Activated naive CD8-positive, alpha-beta T cell treated with anti-CD3 and anti-CD28 coated beads for 36 hours (primary cell): ENCODE measurements around the gene RFX8. TPM values are rescaled to one million over a fixed set of nuclear protein-coding genes. Genes with fewer than 3 reads are reported as not detected.
"Not testable (repeated sequence)": the region's sequence is repeated elsewhere in the genome, so short reads cannot be mapped to it uniquely, and the experiment has no call there.

Experiments
- DNase-seq: peaks from one replicate; pipeline ENCODE4 v3.0.0; 2021
- H3K27ac Mint-ChIP-seq: one replicate; pipeline ENCODE4 v1.8.0; 2022; ENCODE audit warnings: mild to moderate bottlenecking, moderate library complexity, mixed read lengths
- H3K27me3 Mint-ChIP-seq: one replicate; pipeline ENCODE4 v1.8.0; 2022; ENCODE audit warnings: mild to moderate bottlenecking, mixed read lengths
- H3K36me3 Mint-ChIP-seq: one replicate; pipeline ENCODE4 v1.8.0; 2021; ENCODE audit warnings: mild to moderate bottlenecking, mixed read lengths
- H3K4me1 Mint-ChIP-seq: one replicate; pipeline ENCODE4 v1.8.0; 2021; ENCODE audit warnings: mixed read lengths
- H3K4me3 Mint-ChIP-seq: one replicate; pipeline ENCODE4 v1.8.0; 2022; ENCODE audit warnings: mild to moderate bottlenecking, moderate library complexity, mixed read lengths
- H3K9me3 Mint-ChIP-seq: one replicate; pipeline ENCODE4 v1.8.0; 2022; ENCODE audit warnings: mixed read lengths
- total RNA-seq, 2 experiments: library from RNA; stranded (reverse); gene quantifications; one replicate each; pipeline ENCODE4 v1.2.3, GENCODE V29; 2021

The RFX8 gene
- total RNA-seq, 2 experiments from 2014 or later = not detected

- peaks cover 12% of the 10 kb centered on the region for H3K4me1 Mint-ChIP-seq
- H3K27ac Mint-ChIP-seq = no peak overlapping the region
- no peaks in the 10 kb centered on the region for H3K27me3 Mint-ChIP-seq
- no peak overlapping the region for H3K4me3 Mint-ChIP-seq
- H3K36me3 Mint-ChIP-seq = no peaks in the 10 kb centered on the region
- H3K9me3 Mint-ChIP-seq = peaks cover 1% of the 10 kb centered on the region
- no peak for DNase-seq
These were observed 35.2 kb downstream of the RFX8 start for GRCh38 chr2:101439716-101440115.

- not testable (repeated sequence) for H3K36me3 Mint-ChIP-seq, H3K4me3 Mint-ChIP-seq, DNase-seq, H3K27me3 Mint-ChIP-seq, H3K27ac Mint-ChIP-seq, H3K9me3 Mint-ChIP-seq
- H3K4me1 Mint-ChIP-seq = peaks cover 12% of the 10 kb centered on the region
These were observed 36.4 kb downstream of the RFX8 start for GRCh38 chr2:101438555-101438954.

- no peak overlapping the region for H3K27ac Mint-ChIP-seq
- H3K36me3 Mint-ChIP-seq = no peaks in the 10 kb centered on the region
- no peak overlapping the region for H3K4me3 Mint-ChIP-seq
- DNase-seq = no peak
- H3K4me1 Mint-ChIP-seq = no peaks in the 10 kb centered on the region
- H3K27me3 Mint-ChIP-seq = no peaks in the 10 kb centered on the region
- no peaks in the 10 kb centered on the region for H3K9me3 Mint-ChIP-seq
These were observed 39.7 kb downstream of the RFX8 start for GRCh38 chr2:101435001-101435862.

GRCh38 chr2:101433465-101433864, 41.4 kb downstream of the RFX8 start:
- DNase-seq = no peak
- Mint-ChIP-seq H3K27me3 (no peaks in the 10 kb centered on the region), H3K4me3 (no peak overlapping the region)

GRCh38 chr2:101432411-101433181, 42.3 kb downstream of the RFX8 start:
- Mint-ChIP-seq H3K27me3 (no peaks in the 10 kb centered on the region), H3K36me3 (no peaks in the 10 kb centered on the region), H3K9me3 (no peaks in the 10 kb centered on the region), H3K4me3 (no peak overlapping the region), H3K4me1 (no peaks in the 10 kb centered on the region), H3K27ac (no peak overlapping the region)
- DNase-seq = no peak

More at GRCh38 chr2:101433465-101433864, 41.4 kb downstream of the RFX8 start:
- Mint-ChIP-seq H3K36me3 (no peaks in the 10 kb centered on the region), H3K9me3 (no peaks in the 10 kb centered on the region), H3K4me1 (no peaks in the 10 kb centered on the region), H3K27ac (no peak overlapping the region)

- no peak for DNase-seq
- no peak overlapping the region for H3K27ac Mint-ChIP-seq
- no peaks in the 10 kb centered on the region for H3K36me3 Mint-ChIP-seq
- H3K4me1 Mint-ChIP-seq = no peaks in the 10 kb centered on the region
- H3K4me3 Mint-ChIP-seq = no peak overlapping the region
- no peaks in the 10 kb centered on the region for H3K9me3 Mint-ChIP-seq
- H3K27me3 Mint-ChIP-seq = no peaks in the 10 kb centered on the region
These were observed 43.4 kb downstream of the RFX8 start for GRCh38 chr2:101431486-101431885.

GRCh38 chr2:101430156-101430555, 44.8 kb downstream of the RFX8 start:
- Mint-ChIP-seq H3K36me3 (no peaks in the 10 kb centered on the region), H3K4me1 (no peaks in the 10 kb centered on the region), H3K27ac (no peak overlapping the region), H3K9me3 (no peaks in the 10 kb centered on the region), H3K27me3 (no peaks in the 10 kb centered on the region), H3K4me3 (no peak overlapping the region)
- DNase-seq = no peak

GRCh38 chr2:101429453-101429852, 45.5 kb downstream of the RFX8 start:
- DNase-seq = no peak
- no peaks in the 10 kb centered on the region for H3K4me1 Mint-ChIP-seq

GRCh38 chr2:101428422-101429176, 46.3 kb downstream of the RFX8 start:
- Mint-ChIP-seq H3K36me3 (no peaks in the 10 kb centered on the region), H3K27me3 (no peaks in the 10 kb centered on the region)

More at GRCh38 chr2:101429453-101429852, 45.5 kb downstream of the RFX8 start:
- Mint-ChIP-seq H3K4me3 (no peak overlapping the region), H3K9me3 (no peaks in the 10 kb centered on the region), H3K27ac (no peak overlapping the region), H3K36me3 (no peaks in the 10 kb centered on the region), H3K27me3 (no peaks in the 10 kb centered on the region)

GRCh38 chr2:101427743-101428142, 47.2 kb downstream of the RFX8 start:
- Mint-ChIP-seq H3K4me1 (no peaks in the 10 kb centered on the region), H3K36me3 (no peaks in the 10 kb centered on the region), H3K27ac (no peak overlapping the region), H3K27me3 (no peaks in the 10 kb centered on the region), H3K4me3 (no peak overlapping the region), H3K9me3 (peaks cover 2% of the 10 kb centered on the region)
- no peak for DNase-seq

More at GRCh38 chr2:101428422-101429176, 46.3 kb downstream of the RFX8 start:
- H3K27ac Mint-ChIP-seq = no peak overlapping the region
- DNase-seq = no peak
- no peaks in the 10 kb centered on the region for H3K4me1 Mint-ChIP-seq
- H3K9me3 Mint-ChIP-seq = peaks cover 2% of the 10 kb centered on the region
- H3K4me3 Mint-ChIP-seq = no peak overlapping the region

GRCh38 chr2:101427240-101427639, 47.7 kb downstream of the RFX8 start:
- H3K27ac Mint-ChIP-seq = no peak overlapping the region
- no peaks in the 10 kb centered on the region for H3K4me1 Mint-ChIP-seq
- DNase-seq = no peak
- no peak overlapping the region for H3K4me3 Mint-ChIP-seq
- H3K9me3 Mint-ChIP-seq = peaks cover 2% of the 10 kb centered on the region
- H3K27me3 Mint-ChIP-seq = no peaks in the 10 kb centered on the region
- no peaks in the 10 kb centered on the region for H3K36me3 Mint-ChIP-seq

- no peak overlapping the region for H3K27ac Mint-ChIP-seq
- no peaks in the 10 kb centered on the region for H3K27me3 Mint-ChIP-seq
- no peak for DNase-seq
- H3K4me1 Mint-ChIP-seq = peaks cover under 1% of the 10 kb centered on the region
- H3K36me3 Mint-ChIP-seq = no peaks in the 10 kb centered on the region
- peaks cover 2% of the 10 kb centered on the region for H3K9me3 Mint-ChIP-seq
- no peak overlapping the region for H3K4me3 Mint-ChIP-seq
These were observed 48.1 kb downstream of the RFX8 start for GRCh38 chr2:101426822-101427221.

- H3K4me1 Mint-ChIP-seq = peaks cover 2% of the 10 kb centered on the region
- H3K4me3 Mint-ChIP-seq = no peak overlapping the region
- no peak for DNase-seq
- H3K27ac Mint-ChIP-seq = no peak overlapping the region
- no peaks in the 10 kb centered on the region for H3K36me3 Mint-ChIP-seq
- H3K9me3 Mint-ChIP-seq = peaks cover 2% of the 10 kb centered on the region
- H3K27me3 Mint-ChIP-seq = no peaks in the 10 kb centered on the region
These were observed 54.3 kb downstream of the RFX8 start for GRCh38 chr2:101420623-101421022.

GRCh38 chr2:101419096-101419663, 55.7 kb downstream of the RFX8 start:
- DNase-seq = peak; percentile 12
- Mint-ChIP-seq H3K9me3 (peaks cover 2% of the 10 kb centered on the region), H3K4me3 (no peak overlapping the region), H3K27ac (no peak overlapping the region), H3K27me3 (no peaks in the 10 kb centered on the region), H3K36me3 (no peaks in the 10 kb centered on the region), H3K4me1 (peaks cover 2% of the 10 kb centered on the region)
